Adipose tissue (tissue), 3 donors: ENCODE data around the gene TSPAN4. TPM values are rescaled to one million over a fixed set of nuclear protein-coding genes. Genes with fewer than 3 reads are reported as not detected.

ENCODE experiments used
- H3K27ac ChIP-seq: one replicate; pipeline ENCODE4 v1.5.1; 2013; ENCODE audit warnings: low read depth, low read length
- WGBS, 3 donors: extraction: QIAGEN DNeasy Blood & Tissue Kit; methylation state at CpG; one replicate each; pipeline ENCODE4 v1.1.7; 2013; 5-methylcytosine and 5-hydroxymethylcytosine counted together
- polyA plus RNA-seq, 3 donors: library from polyadenylated mRNA; stranded (reverse); fragments of 200-250 nt; gene quantifications; one replicate each; pipeline ENCODE4 v1.2.3, GENCODE V29; 2013
- donor health status: healthy with polysubstance abuse.
- donor health status: Bipolar disorder and iron deficiency.
- donor health status: healthy.

Gene TSPAN4
- polyA plus RNA-seq, 3 donors: 34.1 to 122 (median 115) TPM

DNA sequence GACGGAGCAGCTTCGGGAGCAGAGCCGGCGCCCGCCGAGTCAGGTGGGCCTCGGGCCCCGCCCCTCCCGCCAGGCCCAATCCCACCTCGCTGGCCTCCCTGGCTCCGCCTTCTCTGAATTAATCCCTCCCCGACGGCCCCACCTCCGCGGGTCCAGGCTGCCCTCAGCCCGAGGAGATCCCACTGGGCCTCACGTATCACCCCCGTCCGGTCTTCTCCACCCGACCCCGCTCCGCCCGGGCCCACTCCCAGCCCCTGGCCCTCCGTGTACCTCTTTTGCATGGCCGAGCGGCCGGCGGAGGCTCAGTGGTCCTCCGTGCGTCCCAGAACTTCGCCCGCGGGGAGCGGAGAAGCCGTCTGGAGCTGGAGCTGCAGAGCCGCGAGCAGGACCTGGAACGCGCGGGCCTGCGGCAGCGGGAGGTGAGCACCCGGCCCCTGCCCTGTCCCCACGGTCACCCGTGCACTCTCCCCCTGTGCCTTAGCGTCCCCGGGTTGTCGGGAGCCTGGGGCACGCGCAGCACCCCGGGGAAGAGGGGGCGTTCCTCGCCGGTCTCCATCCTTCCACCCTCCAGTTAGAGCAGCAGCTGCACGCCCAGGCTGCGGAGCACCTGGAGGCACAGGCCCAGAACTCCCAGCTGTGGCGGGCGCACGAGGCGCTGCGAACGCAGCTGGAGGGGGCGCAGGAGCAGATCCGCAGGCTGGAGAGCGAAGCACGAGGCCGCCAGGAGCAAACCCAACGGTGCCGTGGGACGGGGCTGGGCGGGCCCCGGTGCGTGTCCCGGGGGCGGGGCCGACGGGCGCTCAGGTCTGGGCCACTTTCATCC, 12.1 kb upstream of the TSPAN4 start:
- H3K27ac ChIP-seq: no peak overlapping the region
- 7 to 63% (median 9%) methylated on average over 68 to 78 of the region's 78 CpGs for WGBS, 3 donors

DNA sequence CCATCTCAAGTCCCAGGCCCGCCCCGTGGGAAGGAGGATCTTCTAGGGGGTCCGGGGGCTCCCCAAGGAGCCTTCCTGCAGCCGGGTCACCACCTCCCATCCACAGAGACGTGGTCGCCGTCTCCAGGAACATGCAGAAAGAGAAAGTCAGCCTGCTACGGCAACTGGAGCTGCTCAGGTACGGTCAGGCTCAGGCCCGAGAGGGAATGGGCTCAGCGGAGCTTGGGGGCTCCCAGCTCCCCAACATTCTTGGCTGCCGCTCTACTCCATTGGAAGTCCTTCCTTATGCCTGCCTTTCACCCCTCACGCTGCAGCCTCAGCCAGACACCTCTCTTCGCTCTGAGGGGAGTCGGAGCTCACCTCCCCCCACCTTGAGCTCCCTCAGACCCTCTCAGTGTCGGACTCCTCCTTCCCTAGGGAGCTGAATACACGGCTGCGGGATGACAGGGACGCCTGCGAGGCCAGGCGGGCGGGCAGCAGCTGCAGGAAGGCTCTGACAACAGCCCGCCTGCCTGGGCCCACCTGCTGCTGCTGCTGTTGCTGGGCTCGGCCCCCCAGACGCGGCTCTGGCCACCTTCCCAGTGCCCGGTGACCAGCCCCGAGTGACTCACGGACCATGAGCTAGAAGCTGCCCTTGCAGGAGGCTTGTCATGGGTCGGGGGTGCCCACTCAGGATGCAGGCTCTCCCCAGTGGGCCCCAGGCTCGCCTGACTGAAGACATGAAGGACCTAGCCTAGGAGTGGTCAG, 11.4 kb upstream of the TSPAN4 start:
- H3K27ac ChIP-seq: no peak overlapping the region
- 68 to 81% (median 71%) methylated on average over 29 to 31 of the region's 31 CpGs for WGBS, 3 donors

DNA sequence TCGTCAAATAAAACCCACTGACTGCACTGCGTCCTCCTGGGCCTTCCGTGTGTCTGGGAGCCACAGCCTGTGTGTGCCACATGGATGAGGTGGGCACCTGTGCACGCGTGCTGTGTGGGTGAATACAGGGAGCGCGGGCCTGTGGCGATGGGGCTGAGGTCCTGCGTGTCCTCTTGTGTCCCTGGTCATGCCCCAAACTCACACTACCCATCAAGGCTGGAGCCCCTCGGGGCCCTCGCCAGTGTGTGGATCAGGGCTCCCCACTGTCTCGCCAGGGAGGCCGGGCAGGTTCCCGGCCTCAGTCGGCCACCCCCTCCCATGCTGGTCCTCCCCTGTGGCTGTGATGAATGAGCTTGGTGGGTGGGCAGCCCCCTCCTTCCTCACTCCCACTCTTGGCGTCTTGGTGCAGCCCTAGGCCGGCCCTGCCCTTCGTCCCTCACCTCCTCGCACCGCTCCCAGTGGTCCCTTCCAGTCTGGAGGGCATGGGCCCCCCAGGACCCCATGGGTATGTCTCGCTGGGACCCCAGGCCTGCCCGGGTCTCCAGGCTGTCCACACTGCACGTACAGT, 10.6 kb upstream of the TSPAN4 start:
- 62 to 71% (median 66%) methylated on average over 22 to 23 of the region's 23 CpGs for WGBS, 3 donors
- no peak overlapping the region for H3K27ac ChIP-seq

DNA sequence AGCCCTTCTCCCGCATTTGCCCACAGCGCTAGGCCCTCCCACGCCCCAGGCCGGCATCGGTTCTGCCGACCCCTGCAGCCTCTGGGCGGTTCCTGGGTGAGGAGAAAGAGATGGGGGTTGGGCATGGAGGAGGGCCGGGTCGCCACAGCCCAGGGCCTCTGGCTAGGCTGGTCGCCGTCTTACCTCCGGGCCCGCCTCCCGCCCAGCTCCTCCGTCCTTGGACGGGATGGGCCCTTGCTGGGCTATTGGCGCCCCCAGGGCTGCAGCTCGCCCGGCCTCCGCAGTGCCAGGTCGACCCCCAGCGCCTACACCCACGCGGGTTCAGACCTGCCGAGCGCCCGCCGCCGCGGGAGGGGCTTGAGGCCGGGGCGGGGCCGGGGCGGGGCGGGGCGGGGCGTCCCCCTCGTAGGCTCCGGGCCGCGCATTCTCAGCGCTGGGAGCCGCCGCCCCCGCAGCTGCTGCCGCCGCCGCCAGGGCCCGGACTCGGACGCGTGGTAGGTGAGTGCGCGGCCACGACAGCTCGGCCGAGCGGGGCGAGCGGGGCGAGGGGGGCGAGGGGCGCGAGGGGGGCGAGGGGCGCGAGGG, 10.0 kb upstream of the TSPAN4 start, which contains the start of gene CD151:
TSS of gene CD151 (plus strand) at position 424 of the 585 bp plus-strand sequence. CDS start 3,118 bp downstream, outside the sequence.
- 2 to 3% (median 2%) methylated on average over 25 to 63 of the region's 67 CpGs for WGBS, 3 donors

DNA sequence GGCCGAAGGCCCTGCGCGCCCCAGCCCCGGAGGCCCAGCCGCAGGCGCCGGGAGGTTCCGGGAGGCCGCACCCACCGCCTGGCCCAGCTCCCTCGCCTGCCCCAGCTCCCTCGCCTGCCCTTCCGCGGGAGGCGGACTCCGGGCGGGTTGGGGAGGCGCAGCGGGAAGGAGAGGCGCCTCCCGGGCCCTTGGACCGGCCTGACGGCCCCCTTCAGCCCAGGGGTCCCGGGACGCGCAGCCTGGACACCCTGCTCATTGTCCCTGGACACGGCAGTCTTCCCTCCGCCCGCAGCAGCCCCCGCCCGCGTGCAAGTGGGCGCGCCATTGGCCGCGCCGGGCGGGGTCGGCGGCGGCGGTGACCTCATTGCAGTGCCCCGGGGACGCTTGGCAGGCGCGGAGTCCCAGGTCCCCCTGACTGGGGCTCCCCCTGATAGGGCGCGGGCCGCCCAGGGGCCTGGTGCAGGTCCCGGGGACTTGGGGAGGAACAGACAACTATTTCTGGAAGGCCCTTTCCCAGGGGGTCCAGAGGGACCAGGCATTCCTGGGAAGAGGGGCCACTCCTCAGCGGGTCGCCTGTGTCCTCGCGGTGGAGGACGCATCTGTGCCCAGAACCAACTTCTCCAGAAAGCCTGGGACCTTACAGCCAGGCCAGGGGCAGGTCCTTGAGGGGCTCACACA, 9.4 kb upstream of the TSPAN4 start:
- H3K27ac ChIP-seq: peak overlapping the region; percentile 60
- WGBS, 3 donors: 0 to 2% (median 1%) methylated on average over 12 to 54 of the region's 55 CpGs

More for the DNA sequence above, 10.0 kb upstream of the TSPAN4 start, which contains the start of gene CD151:
- H3K27ac ChIP-seq: peak within 1 kb of the TSS; percentile 60

DNA sequence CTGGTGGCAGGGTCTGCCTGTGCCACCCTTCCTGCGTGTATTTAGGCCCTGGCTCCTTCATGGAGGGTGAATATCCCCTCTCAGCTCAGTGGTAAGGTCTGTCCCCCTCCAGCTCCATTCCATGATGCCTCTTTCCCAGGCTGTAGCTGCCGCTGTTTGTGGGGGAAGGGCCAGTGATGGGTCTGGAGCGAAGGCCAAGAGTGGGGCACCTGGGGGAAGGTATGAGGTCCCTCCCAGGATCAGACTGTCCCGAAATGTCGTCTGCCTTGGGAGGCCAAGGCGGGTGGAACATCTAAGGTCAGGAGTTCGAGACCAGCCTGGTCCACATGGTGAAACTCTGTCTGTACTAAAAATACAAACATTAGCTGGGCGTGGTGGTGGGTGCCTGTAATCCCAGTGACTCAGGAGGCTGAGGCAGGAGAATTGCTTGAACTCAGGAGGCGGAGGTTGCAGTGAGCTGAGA, 8.8 kb upstream of the TSPAN4 start:
- 26 to 44% (median 40%) methylated on average over 9 of the region's 9 CpGs for WGBS, 3 donors
- H3K27ac ChIP-seq: peak overlapping the region; percentile 60

DNA sequence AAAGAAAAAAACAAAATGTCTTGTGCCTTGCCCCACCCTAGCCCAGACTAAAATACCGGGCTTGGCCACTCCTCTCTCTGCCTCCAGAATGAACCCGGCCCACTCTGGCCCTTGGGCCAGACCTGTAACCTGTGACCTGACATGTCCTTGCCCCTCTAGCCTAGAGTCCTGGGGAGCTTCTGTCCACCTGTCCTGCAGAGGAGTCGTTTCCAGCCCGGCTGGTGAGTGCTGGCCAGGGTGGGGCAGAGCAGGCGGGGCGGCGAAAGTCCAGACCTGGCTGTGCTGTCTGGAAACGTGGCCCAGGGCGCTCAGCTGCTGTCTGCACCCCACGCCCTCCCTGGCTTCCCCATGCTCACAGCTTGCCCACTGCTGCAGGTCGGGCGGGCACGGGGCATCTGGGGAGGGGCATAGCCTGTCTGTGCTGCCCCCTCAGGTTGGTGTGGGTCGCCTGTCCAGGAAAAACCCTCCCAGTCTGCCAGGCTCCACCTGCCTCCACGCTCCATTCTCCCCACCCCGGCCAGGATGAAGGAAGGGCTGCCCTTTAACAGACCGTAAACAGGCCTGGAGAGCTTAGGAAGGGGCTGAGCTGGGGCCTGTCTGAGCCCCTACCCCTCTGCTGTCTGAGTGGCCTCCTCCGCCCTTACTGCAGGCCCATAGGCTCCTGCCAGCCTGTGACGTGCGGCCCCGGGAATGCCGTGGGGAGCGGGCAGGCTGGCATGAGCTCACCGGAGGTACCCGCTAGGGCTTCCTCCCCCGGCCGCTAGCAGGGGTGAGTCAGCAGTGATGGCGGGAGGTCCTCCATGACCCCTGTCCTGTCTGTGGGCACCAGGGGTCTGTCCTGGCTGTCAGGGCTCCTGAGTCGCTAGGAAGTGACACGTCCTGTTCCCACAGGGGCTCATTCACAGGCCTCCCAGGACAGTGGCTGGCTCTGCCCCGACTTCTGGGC, 8.0 kb upstream of the TSPAN4 start:
- peak overlapping the region; percentile 86 for H3K27ac ChIP-seq
- 25 to 30% (median 27%) methylated on average over 30 to 31 of the region's 31 CpGs for WGBS, 3 donors

DNA sequence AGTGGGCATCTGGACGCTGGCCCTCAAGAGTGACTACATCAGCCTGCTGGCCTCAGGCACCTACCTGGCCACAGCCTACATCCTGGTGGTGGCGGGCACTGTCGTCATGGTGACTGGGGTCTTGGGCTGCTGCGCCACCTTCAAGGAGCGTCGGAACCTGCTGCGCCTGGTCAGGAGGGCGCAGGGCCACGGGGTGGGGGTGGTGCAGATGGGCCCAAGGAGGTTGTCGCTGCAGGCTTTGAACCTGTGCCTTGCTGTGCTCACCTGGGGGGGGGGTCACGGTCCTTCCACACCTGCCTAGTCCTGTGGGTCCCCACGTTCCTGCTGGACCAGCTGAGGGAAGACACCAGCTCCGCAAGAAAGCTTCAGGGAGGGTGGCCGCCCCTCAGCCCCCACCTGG, 6.4 kb upstream of the TSPAN4 start:
- H3K27ac ChIP-seq: no peak overlapping the region
- 85 to 92% (median 90%) methylated on average over 14 of the region's 14 CpGs for WGBS, 3 donors

DNA sequence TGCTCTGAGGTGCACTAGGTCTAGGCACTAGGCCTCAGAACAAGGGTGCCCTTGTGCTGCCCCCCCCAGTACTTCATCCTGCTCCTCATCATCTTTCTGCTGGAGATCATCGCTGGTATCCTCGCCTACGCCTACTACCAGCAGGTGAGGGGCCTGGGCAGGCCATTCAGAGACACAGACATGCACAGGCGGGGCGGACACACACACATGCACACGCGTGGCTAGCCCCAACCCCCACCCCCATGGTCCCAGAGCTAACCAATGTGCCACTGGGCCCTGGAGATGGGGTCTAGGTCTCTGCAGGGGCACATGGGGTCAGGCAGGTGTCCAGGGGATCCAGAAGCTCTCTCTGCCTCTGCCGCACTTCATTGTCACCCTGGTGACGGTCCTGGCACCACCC, 6.0 kb upstream of the TSPAN4 start:
- no peak overlapping the region for H3K27ac ChIP-seq
- WGBS, 3 donors: 80 to 90% (median 87%) methylated on average over 9 of the region's 9 CpGs

DNA sequence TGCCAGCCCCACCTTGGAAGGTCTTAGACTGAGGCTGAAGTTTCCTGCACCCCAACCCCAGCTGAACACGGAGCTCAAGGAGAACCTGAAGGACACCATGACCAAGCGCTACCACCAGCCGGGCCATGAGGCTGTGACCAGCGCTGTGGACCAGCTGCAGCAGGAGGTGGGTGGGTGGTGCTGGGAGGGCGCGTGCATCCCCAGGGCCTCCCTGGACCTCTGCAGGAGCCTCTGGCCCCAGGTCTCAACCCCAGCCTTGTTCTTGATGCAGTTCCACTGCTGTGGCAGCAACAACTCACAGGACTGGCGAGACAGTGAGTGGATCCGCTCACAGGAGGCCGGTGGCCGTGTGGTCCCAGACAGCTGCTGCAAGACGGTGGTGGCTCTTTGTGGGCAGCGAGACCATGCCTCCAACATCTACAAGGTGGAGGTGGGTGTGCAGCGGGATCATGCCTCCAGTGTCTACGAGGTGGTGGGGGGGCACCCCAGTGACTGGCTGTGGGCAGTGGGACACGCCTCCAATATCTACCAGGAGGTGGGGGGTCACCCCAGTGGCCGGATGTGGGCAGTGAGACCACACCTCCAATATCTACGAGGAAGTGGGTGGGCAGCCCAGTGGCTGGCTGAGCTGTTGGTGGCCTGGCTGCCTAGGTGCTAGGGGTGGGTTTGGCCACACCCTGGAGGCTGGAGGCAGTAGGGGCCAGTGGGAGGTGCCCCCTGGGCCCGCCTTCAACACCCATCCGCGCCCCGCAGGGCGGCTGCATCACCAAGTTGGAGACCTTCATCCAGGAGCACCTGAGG, 5.3 kb upstream of the TSPAN4 start:
- no peak overlapping the region for H3K27ac ChIP-seq
- WGBS, 3 donors: 81 to 84% (median 83%) methylated on average over 21 to 22 of the region's 22 CpGs

DNA sequence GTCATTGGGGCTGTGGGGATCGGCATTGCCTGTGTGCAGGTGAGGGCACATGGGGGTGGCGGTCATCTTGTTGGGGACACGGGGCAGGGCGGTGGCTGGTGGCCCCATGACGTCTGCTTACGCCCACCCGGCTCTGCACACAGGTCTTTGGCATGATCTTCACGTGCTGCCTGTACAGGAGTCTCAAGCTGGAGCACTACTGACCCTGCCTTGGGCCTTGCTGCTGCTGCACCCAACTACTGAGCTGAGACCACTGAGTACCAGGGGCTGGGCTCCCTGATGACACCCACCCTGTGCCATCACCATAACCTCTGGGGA, 4.7 kb upstream of the TSPAN4 start:
- H3K27ac ChIP-seq: no peak overlapping the region
- 66 to 74% (median 73%) methylated on average over 8 of the region's 8 CpGs for WGBS, 3 donors

DNA sequence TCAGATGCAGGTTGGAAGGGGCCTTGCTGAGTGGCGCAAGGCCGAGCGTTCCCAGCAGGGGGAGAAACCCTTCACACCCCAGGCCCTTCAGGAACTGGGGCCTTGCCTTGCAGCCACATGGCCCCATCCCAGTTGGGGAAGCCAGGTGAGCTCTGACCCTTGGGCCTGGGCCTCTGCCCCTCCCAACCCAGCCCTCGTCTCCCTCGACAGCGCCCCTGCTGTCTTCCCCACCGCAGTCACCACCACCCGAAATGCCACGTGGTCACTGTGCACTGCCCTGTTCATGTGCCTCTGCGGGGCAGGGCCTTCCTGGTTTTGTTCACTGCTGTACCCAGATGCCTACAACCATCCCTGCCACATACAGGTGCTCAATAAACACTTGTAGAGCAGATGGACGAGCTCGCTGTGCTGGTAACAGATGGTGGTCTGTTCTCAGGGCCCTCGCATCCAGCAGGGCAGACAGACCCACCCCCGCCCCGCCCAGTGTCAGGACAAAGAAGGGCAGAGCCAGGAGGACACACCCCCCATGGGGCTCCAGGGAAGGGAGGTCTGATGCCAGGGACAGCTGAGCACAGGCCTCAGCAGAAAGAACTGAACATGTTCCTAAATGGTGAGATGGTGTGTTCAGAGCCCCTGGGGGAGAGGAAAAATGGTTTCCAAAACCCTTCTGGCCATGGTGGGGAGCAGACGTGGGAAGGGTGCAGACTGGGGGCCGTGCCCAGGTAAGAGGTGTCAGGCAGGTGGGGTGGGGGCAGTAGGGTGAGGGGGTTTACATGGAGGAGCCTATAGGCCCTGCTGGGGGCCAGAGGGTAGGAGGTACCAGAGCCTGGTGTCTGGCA, 4.0 kb upstream of the TSPAN4 start:
- H3K27ac ChIP-seq: no peak overlapping the region
- WGBS, 3 donors: 29 to 60% (median 55%) methylated on average over 17 of the region's 17 CpGs

DNA sequence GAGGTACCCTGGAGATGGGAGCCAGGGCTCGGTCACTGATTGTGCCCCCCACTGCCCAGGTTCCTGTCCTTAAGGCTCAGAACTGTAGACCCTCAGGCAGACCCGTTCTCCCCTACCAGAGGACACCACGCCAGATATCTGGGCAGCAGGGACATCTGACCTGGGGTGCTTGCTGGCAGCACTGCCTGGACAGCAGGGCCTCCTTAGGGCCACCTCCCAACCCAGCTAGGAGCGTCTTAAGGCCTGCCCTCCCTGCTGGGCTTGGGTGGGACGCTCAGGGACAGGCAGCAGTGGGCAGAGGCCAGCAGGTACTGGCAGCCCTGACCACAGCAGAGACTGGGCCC, 3.4 kb upstream of the TSPAN4 start:
- no peak overlapping the region for H3K27ac ChIP-seq
- WGBS, 3 donors: 90 to 96% (median 94%) methylated on average over 5 of the region's 5 CpGs

DNA sequence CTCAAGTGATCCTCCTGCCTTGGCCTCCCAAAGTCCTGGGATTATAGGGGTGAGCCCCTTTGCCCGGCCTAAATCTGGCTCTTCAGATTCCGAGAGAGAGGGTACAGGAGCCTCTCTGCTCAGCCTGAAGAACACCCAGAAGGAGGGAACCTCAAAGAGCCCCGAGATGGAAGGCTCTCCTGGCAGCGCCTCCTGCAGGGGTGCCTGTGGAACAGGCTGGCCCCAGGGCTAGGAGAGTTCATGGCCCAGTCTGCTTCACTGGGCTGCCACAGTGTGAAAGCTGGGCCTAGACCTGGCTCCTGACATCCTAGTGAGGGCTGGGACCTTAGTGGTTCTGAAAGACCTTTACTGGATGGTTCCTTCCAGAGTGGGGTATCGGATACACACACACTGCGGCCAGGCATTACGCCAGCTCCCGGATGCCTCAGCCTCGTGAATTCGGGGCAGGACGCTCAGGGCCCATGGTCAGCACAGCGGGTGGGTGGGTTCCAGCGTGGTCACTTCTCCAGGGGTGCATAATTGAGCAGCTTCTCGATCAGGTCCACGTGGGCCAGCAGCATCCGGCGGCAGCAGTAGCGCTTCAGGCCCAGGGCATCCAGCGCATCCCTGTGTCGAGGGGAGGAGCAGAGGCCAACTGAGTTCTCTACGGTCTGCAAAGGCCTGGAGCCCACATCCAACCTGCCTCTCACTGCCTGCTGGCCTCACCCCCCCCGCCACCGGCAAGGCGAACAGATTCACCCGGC, 2.6 kb upstream of the TSPAN4 start:
- WGBS, 3 donors: 56 to 83% (median 81%) methylated on average over 22 to 25 of the region's 25 CpGs
- no peak overlapping the region for H3K27ac ChIP-seq

DNA sequence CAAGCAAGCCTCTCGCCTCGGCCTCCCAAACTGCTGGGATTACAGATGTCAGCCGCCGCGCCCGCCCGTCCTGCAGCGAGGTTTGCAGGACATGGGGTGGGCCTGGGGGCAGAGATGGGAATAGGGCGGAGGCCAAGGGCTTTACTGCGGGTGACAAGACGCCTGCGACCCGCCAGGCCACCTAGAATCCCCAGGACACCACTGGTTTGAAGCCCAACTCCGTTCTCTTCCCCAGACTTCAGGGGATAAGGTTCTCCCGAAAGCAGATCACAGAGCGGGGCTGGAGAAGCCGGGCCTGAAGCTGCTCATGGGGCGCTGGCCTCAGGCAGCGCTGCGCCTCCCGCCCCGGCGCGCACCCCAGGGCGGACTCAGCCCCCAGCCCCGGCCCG, 677 bp upstream of the TSPAN4 start:
- 0% methylated on average over 18 to 27 of the region's 27 CpGs for WGBS, 3 donors
- no peak overlapping the region for H3K27ac ChIP-seq
